ENCODE results near the gene FGF14.

- TF ChIP-seq POLR2A (IDR thresholded peaks at IDR 0.05; ENCODE audit: low read depth, low read length) (no peak), POLR2AphosphoS5 (IDR thresholded peaks at IDR 0.05; ENCODE audit: low read depth, low read length) (no peak)
Measured at GRCh38 chr13:102325321-102325720, 76.5 kb downstream of the FGF14 start.
